KMS-11 (cell line): ENCODE results near the gene HOXD1.

Source experiments
- H2AFZ ChIP-seq: fragments of 200-600 bp; sonication (generic); 2 replicates; pipeline ENCODE4 v1.6.1; 2016; ENCODE audit warnings: antibody characterized with exemption, mixed run types, low read depth
- H3K27ac ChIP-seq: fragments of 200-600 bp; sonication (generic); 2 replicates; pipeline ENCODE4 v1.6.1; 2016; ENCODE audit warnings: mild to moderate bottlenecking, mixed run types
- H3K27me3 ChIP-seq: fragments of 200-600 bp; sonication (generic); 2 replicates; pipeline ENCODE4 v1.6.1; 2017; ENCODE audit warnings: mild to moderate bottlenecking, low read depth, mixed run types, moderate library complexity; ENCODE audit not compliant: insufficient read depth
- H3K36me3 ChIP-seq: fragments of 200-600 bp; sonication (generic); 2 replicates; pipeline ENCODE4 v1.6.1; 2017; ENCODE audit warnings: mild to moderate bottlenecking, mixed run types; ENCODE audit not compliant: insufficient read depth
- H3K4me1 ChIP-seq: fragments of 200-600 bp; sonication (generic); 2 replicates; pipeline ENCODE4 v1.6.1; 2016; ENCODE audit warnings: mild to moderate bottlenecking, low read depth, mixed run types; ENCODE audit not compliant: poor library complexity, severe bottlenecking
- H3K4me2 ChIP-seq: fragments of 200-600 bp; sonication (generic); 2 replicates; pipeline ENCODE4 v1.7.0; 2016; ENCODE audit warnings: mild to moderate bottlenecking, mixed run types
- H3K4me3 ChIP-seq: fragments of 200-600 bp; sonication (generic); IDR thresholded peaks from 2 replicates; pipeline ENCODE4 v1.6.1; 2017; ENCODE audit warnings: low read depth, low read length, mixed read lengths; ENCODE audit not compliant: insufficient read depth
- H3K79me2 ChIP-seq: fragments of 200-600 bp; sonication (generic); 2 replicates; pipeline ENCODE4 v1.6.1; 2016; ENCODE audit warnings: low read depth, mixed run types; ENCODE audit not compliant: insufficient read depth
- H3K9ac ChIP-seq: fragments of 200-600 bp; sonication (generic); 2 replicates; pipeline ENCODE4 v1.6.1; 2016; ENCODE audit warnings: mild to moderate bottlenecking, mixed run types
- H4K20me1 ChIP-seq: fragments of 200-600 bp; sonication (generic); 2 replicates; pipeline ENCODE4 v1.6.1; 2016; ENCODE audit warnings: mild to moderate bottlenecking, mixed run types; ENCODE audit not compliant: insufficient read depth
- CTCF ChIP-seq: fragments of 200-600 bp; sonication (generic); conservative IDR thresholded peaks from 2 replicates; pipeline ENCODE4 v1.6.1; 2017; ENCODE audit warnings: low read depth, mild to moderate bottlenecking, antibody characterized with exemption, low read length, moderate library complexity, mixed read lengths

HOXD1 gene

GRCh38 chr2:176175709-176176607 is 12.5 kb upstream of the HOXD1 start:
- Histone ChIP-seq H3K4me1 (no peaks in the 10 kb centered on the region), H3K4me2 (no peak overlapping the region), H4K20me1 (no peaks in the 10 kb centered on the region), H2AFZ (no peak overlapping the region), H3K79me2 (no peaks in the 10 kb centered on the region), H3K4me3 (no peak overlapping the region), H3K27ac (no peak overlapping the region), H3K9ac (no peak overlapping the region), H3K27me3 (no peaks in the 10 kb centered on the region), H3K36me3 (no peaks in the 10 kb centered on the region)
- no peak for TF ChIP-seq CTCF

- H3K79me2 ChIP-seq: no peaks in the 10 kb centered on the region
- no peaks in the 10 kb centered on the region for H3K4me1 ChIP-seq
- no peak overlapping the region for H3K4me2 ChIP-seq
- no peak for TF ChIP-seq CTCF
- no peak overlapping the region for H2AFZ ChIP-seq
- H3K27ac ChIP-seq: no peak overlapping the region
- no peaks in the 10 kb centered on the region for H3K36me3 ChIP-seq
- no peak overlapping the region for H3K9ac ChIP-seq
- no peak overlapping the region for H3K4me3 ChIP-seq
- H3K27me3 ChIP-seq: no peaks in the 10 kb centered on the region
- H4K20me1 ChIP-seq: no peaks in the 10 kb centered on the region
These were observed 10.9 kb upstream of the HOXD1 start for GRCh38 chr2:176177580-176178037.

DNA sequence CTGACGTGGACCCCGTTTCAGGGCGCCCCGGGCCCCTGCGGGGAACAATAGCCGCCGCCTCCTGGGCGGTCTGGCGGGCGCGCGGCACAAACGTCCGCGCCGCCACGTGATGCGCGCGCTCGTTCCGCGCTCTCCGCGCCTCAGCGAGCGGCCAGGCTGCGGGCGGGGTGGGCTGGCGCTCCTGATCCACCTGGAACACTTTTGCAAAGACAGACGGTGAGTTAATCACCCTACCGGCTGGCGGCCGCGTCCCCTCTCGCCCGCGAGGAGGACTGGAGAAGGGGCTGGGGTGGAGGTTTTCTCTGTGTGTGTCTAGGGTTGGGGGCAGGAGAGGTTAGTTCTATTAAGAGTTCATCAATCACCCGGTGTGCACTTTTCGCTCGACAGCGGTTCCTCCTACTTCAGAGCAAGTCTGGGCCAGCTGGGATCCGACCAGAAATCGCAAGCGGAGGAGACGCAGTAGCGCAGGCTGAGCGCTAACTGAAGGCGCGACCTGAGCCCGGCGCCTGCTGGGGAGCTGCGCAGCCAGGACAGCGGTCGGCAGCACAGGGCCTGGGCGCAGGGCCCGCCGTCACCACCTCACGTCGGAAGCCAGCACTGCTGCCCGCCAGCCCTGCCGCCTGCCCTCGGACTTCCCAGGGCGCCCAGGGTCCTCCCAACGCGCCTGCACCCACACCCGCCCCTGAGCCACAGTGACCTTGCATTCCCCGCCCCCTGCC is 10.3 kb upstream of the HOXD1 start:
- TF ChIP-seq CTCF: no peak
- Histone ChIP-seq H3K79me2 (no peaks in the 10 kb centered on the region), H3K27me3 (no peaks in the 10 kb centered on the region), H3K36me3 (no peaks in the 10 kb centered on the region), H3K27ac (no peak overlapping the region), H2AFZ (no peak overlapping the region), H4K20me1 (no peaks in the 10 kb centered on the region), H3K4me1 (no peaks in the 10 kb centered on the region), H3K4me2 (no peak overlapping the region), H3K4me3 (no peak overlapping the region), H3K9ac (no peak overlapping the region)

DNA sequence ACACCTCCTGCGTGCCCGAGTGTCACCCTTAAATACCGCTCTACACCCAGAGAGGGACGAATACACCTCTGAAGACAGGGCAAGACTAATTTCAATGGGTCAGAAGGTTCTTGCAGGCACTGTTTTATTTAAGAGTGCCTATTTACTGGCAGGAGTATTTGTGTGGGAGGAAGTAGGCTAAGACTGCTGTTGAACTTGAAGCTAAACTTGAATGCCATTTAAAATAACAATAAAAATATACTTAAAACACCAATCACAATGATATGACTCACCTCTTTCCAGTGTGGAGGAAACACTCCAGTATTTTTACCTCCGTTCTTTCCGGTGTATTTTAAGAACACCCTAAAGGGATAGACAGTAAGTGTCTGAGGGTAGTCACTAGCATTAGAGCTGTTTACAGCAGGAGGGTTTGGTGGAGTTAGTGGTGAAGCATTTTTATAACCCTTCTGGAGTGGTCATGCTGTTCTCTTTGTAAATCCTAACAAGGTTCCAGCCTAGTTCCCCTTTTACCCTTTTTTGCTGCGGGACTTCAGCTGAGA is 9.6 kb upstream of the HOXD1 start:
- Histone ChIP-seq H3K27ac (no peak overlapping the region), H3K4me1 (no peaks in the 10 kb centered on the region), H3K4me2 (no peak overlapping the region), H2AFZ (no peak overlapping the region), H3K27me3 (no peaks in the 10 kb centered on the region), H3K4me3 (no peak overlapping the region), H4K20me1 (no peaks in the 10 kb centered on the region), H3K36me3 (no peaks in the 10 kb centered on the region), H3K9ac (no peak overlapping the region), H3K79me2 (no peaks in the 10 kb centered on the region)
- TF ChIP-seq CTCF: no peak
